Mesenchymal stem cell (in vitro differentiated cells and primary cell): ENCODE measurements around the gene RC3H1. TPM values are rescaled to one million over a fixed set of nuclear protein-coding genes. Genes with fewer than 3 reads are reported as not detected.

ENCODE experiments used
- DNase-seq: peaks from one replicate; pipeline ENCODE4 v3.0.0-alpha.2; 2013
- H2AFZ ChIP-seq: one replicate; pipeline ENCODE4 v1.6.1; 2013; ENCODE audit warnings: low read depth, mild to moderate bottlenecking, control low read depth, inconsistent platforms, low read length, moderate library complexity
- H2AK5ac ChIP-seq: 2 replicates; pipeline ENCODE4 v1.6.1; 2013; ENCODE audit warnings: low read length, moderate library complexity, mild to moderate bottlenecking, inconsistent platforms; ENCODE audit not compliant: severe bottlenecking
- H2BK120ac ChIP-seq: one replicate; pipeline ENCODE4 v1.6.1; 2013; ENCODE audit warnings: low read depth, mild to moderate bottlenecking, inconsistent platforms, low read length, moderate library complexity
- H2BK12ac ChIP-seq, 2 experiments: one replicate each; pipeline ENCODE4 v1.6.1; 2013; ENCODE audit warnings: inconsistent platforms in 2 of 2, low read length in 2 of 2, mild to moderate bottlenecking in 2 of 2, moderate library complexity in 2 of 2, control low read depth in 1 of 2
- H2BK15ac ChIP-seq: one replicate; pipeline ENCODE4 v1.6.1; 2013; ENCODE audit warnings: mild to moderate bottlenecking, low read depth, inconsistent platforms; ENCODE audit not compliant: poor library complexity, severe bottlenecking
- H2BK5ac ChIP-seq: 2 replicates; pipeline ENCODE4 v1.6.1; 2013; ENCODE audit warnings: low read depth, mild to moderate bottlenecking, low read length, control low read depth, inconsistent platforms; ENCODE audit not compliant: poor library complexity, severe bottlenecking
- H3K14ac ChIP-seq, 2 experiments: one replicate each; pipeline ENCODE4 v1.6.1; 2013; ENCODE audit warnings: inconsistent platforms in 2 of 2, low read length in 2 of 2, control low read depth in 1 of 2, mild to moderate bottlenecking in 1 of 2, moderate library complexity in 1 of 2
- H3K18ac ChIP-seq, 2 experiments: one replicate each; pipeline ENCODE4 v1.6.1; 2013; ENCODE audit warnings: inconsistent platforms in 2 of 2, low read length in 2 of 2, control low read depth in 1 of 2, low read depth in 1 of 2, mild to moderate bottlenecking in 1 of 2
- H3K23ac ChIP-seq, 2 experiments: one replicate each; pipeline ENCODE4 v1.6.1; 2013; ENCODE audit warnings: inconsistent platforms in 2 of 2, low read length in 2 of 2, mild to moderate bottlenecking in 2 of 2, moderate library complexity in 2 of 2, control low read depth in 1 of 2
- H3K27ac ChIP-seq: 2 replicates; pipeline ENCODE4 v1.5.1; 2013; ENCODE audit warnings: mild to moderate bottlenecking, moderate library complexity, low read length, control low read depth, inconsistent platforms; ENCODE audit not compliant: poor library complexity, severe bottlenecking
- H3K27me3 ChIP-seq, 2 experiments: 2 replicates each; pipeline versions ENCODE4 v1.6.1 to v1.7.0; 2013; ENCODE audit warnings: low read length in 2 of 2, mild to moderate bottlenecking in 2 of 2, moderate library complexity in 2 of 2, control low read depth in 1 of 2, inconsistent platforms in 1 of 2; ENCODE audit not compliant: control insufficient read depth in 1 of 2, insufficient read depth in 1 of 2
- H3K36me3 ChIP-seq, 2 experiments: 2 replicates each; pipeline versions ENCODE4 v1.6.1 to v1.7.0; 2013; ENCODE audit warnings: low read length in 2 of 2, control low read depth in 1 of 2, inconsistent platforms in 1 of 2, low read depth in 1 of 2, mild to moderate bottlenecking in 1 of 2; ENCODE audit not compliant: insufficient read depth in 2 of 2, control insufficient read depth in 1 of 2
- H3K4ac ChIP-seq, 2 experiments: one replicate each; pipeline ENCODE4 v1.6.1; 2013; ENCODE audit warnings: inconsistent platforms in 2 of 2, low read length in 2 of 2, mild to moderate bottlenecking in 2 of 2, moderate library complexity in 2 of 2, control low read depth in 1 of 2, low read depth in 1 of 2
- H3K4me1 ChIP-seq: 2 replicates; pipeline ENCODE4 v1.6.1; 2013; ENCODE audit warnings: low read depth, low read length, control low read depth; ENCODE audit not compliant: control insufficient read depth, insufficient read depth
- H3K4me2 ChIP-seq: 2 replicates; pipeline ENCODE4 v1.6.1; 2013; ENCODE audit warnings: low read length, mild to moderate bottlenecking, inconsistent platforms; ENCODE audit not compliant: poor library complexity, severe bottlenecking
- H3K4me3 ChIP-seq, 2 experiments: 2 replicates each; pipeline versions ENCODE4 v1.5.1 to v1.7.0; 2013; ENCODE audit warnings: low read length in 2 of 2, mild to moderate bottlenecking in 2 of 2, control low read depth in 1 of 2, low read depth in 1 of 2; ENCODE audit not compliant: insufficient read depth in 1 of 2
- H3K79me1 ChIP-seq: replicated peaks from 2 replicates; pipeline ENCODE4 v1.6.1; 2013; ENCODE audit warnings: mild to moderate bottlenecking, control low read depth, low read length, inconsistent platforms; ENCODE audit not compliant: poor library complexity, severe bottlenecking
- H3K9ac ChIP-seq: 2 replicates; pipeline ENCODE4 v1.7.0; 2013; ENCODE audit warnings: mild to moderate bottlenecking, low read length, moderate library complexity
- H3K9me3 ChIP-seq: 2 replicates; pipeline ENCODE4 v1.7.0; 2013; ENCODE audit warnings: mild to moderate bottlenecking, low read length; ENCODE audit not compliant: control insufficient read depth
- H4K8ac ChIP-seq: one replicate; pipeline ENCODE4 v1.6.1; 2013; ENCODE audit warnings: inconsistent platforms, mild to moderate bottlenecking, low read length, moderate library complexity
- H4K91ac ChIP-seq: one replicate; pipeline ENCODE4 v1.6.1; 2013; ENCODE audit warnings: mild to moderate bottlenecking, low read length, inconsistent platforms
- WGBS: methylation state at CpG from one replicate; pipeline ENCODE4 v1.1.7; 2013; ENCODE audit warnings: mixed read lengths; 5-methylcytosine and 5-hydroxymethylcytosine counted together
- polyA plus RNA-seq, 2 experiments: library from polyadenylated mRNA; stranded (reverse); fragments of 200-250 nt; gene quantifications; one replicate each; pipeline ENCODE4 v1.2.3, GENCODE V29; 2013

RC3H1 gene, protein sequence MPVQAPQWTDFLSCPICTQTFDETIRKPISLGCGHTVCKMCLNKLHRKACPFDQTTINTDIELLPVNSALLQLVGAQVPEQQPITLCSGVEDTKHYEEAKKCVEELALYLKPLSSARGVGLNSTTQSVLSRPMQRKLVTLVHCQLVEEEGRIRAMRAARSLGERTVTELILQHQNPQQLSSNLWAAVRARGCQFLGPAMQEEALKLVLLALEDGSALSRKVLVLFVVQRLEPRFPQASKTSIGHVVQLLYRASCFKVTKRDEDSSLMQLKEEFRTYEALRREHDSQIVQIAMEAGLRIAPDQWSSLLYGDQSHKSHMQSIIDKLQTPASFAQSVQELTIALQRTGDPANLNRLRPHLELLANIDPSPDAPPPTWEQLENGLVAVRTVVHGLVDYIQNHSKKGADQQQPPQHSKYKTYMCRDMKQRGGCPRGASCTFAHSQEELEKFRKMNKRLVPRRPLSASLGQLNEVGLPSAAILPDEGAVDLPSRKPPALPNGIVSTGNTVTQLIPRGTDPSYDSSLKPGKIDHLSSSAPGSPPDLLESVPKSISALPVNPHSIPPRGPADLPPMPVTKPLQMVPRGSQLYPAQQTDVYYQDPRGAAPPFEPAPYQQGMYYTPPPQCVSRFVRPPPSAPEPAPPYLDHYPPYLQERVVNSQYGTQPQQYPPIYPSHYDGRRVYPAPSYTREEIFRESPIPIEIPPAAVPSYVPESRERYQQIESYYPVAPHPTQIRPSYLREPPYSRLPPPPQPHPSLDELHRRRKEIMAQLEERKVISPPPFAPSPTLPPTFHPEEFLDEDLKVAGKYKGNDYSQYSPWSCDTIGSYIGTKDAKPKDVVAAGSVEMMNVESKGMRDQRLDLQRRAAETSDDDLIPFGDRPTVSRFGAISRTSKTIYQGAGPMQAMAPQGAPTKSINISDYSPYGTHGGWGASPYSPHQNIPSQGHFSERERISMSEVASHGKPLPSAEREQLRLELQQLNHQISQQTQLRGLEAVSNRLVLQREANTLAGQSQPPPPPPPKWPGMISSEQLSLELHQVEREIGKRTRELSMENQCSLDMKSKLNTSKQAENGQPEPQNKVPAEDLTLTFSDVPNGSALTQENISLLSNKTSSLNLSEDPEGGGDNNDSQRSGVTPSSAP
- 8.8 TPM for polyA plus RNA-seq (2013, experiment 1 of 2)
- polyA plus RNA-seq (2013, experiment 2 of 2) = 8.1 TPM

DNA sequence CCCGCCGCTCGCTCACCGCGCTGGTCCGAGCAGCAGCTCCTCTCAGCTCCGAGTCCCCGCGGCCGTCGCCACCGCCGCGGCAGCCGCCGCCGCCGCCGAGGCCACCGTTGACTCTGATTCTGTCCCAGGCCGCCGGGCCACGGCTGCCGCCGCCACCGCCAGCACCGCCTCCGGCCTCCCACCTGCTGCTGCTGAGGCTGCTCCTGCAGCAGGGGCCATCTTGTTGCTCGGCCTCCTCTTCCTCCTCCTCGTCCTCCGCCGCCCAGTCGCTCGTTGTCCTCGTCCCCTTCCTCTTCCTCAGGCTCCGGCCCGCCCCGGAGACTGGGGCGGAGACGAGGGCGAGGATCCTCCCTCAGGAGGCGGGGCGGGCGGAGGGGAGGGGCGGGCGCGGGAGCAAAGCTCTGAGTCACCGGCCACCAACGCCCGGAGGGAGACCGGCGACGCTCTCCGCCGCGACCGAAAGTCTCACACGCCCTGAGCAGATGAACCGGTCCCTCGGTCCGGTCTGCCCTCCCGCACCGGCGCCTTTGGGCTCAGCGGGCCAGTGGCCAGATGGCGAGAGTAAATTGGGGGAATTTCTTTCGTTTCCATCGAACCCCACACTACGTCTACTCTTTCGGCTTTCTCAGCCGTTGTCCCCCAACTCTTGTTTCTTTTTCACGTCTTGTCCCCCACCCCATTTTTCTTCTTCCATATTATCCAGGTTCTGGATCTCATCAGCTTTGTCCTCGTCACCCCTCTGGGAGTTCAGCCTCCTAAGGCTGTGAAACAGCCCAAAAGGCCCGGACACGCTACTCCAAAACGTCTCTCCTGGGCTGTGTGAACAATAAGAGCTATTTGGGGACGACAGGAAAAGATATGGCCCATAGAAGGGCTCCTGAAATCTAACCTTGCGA is at the start of gene RC3H1:
Gene RC3H1 (minus strand): TSS at position 278 of the 896 bp plus-strand sequence. CDS start 29,372 bp downstream, outside the sequence.
- 2% methylated on average over 65 of the region's 78 CpGs for WGBS
- Histone ChIP-seq H3K9ac (peak within 1 kb of the TSS; percentile 96), H3K23ac (peak within 1 kb of the TSS in 1 of 2 experiments; percentile 87)

GRCh38 chr1:174070614-174071013 is 48.5 kb upstream of the RC3H1 start:
- no peak overlapping the region for H2BK5ac ChIP-seq
- no peak overlapping the region for H2BK120ac ChIP-seq
- H3K9me3 ChIP-seq = no peaks in the 10 kb centered on the region
- no peaks in the 10 kb centered on the region for H3K4me1 ChIP-seq
- no peak overlapping the region for H2BK12ac ChIP-seq
- no peaks in the 10 kb centered on the region for H3K27me3 ChIP-seq
- H3K4ac ChIP-seq = no peak overlapping the region
- no peak overlapping the region for H2AFZ ChIP-seq
- H3K14ac ChIP-seq = no peak overlapping the region
- no CpG with 5 or more reads among the region's 1 CpG for WGBS
- no peak overlapping the region for H3K18ac ChIP-seq
- H2BK15ac ChIP-seq = no peak overlapping the region
- H3K23ac ChIP-seq = no peak overlapping the region
- no peak for DNase-seq
- H3K27ac ChIP-seq = no peak overlapping the region
- no peak overlapping the region for H4K8ac ChIP-seq
- no peak overlapping the region for H2AK5ac ChIP-seq
- no peak overlapping the region for H3K9ac ChIP-seq
- H3K4me3 ChIP-seq = no peak overlapping the region
- no peak overlapping the region for H3K4me2 ChIP-seq
- no peaks in the 10 kb centered on the region for H3K36me3 ChIP-seq
- H3K79me1 ChIP-seq = no peaks in the 10 kb centered on the region
- H4K91ac ChIP-seq = no peak overlapping the region

More for the DNA sequence above, at the start of gene RC3H1:
- no peaks in the 10 kb centered on the region for H3K79me1 ChIP-seq
- peak within 1 kb of the TSS; percentile 51 to 55 for H2BK12ac ChIP-seq
- H2BK5ac ChIP-seq = no peak within 1 kb of the TSS
- H3K4ac ChIP-seq = peak within 1 kb of the TSS; percentile 92 to 97
- peak; percentile 90 for DNase-seq
- peak within 1 kb of the TSS; percentile 95 for H2BK15ac ChIP-seq
- peak within 1 kb of the TSS; percentile 95 for H4K8ac ChIP-seq
- no peaks in the 10 kb centered on the region for H3K36me3 ChIP-seq
- no peaks in the 10 kb centered on the region for H3K27me3 ChIP-seq
- H3K27ac ChIP-seq = peak within 1 kb of the TSS; percentile 50
- H3K4me3 ChIP-seq = peak within 1 kb of the TSS; percentile 93 to 94
- H2AFZ ChIP-seq = peak within 1 kb of the TSS; percentile 89
- H4K91ac ChIP-seq = peak within 1 kb of the TSS; percentile 77
- peak within 1 kb of the TSS in 1 of 2 experiments; percentile 68 for H3K14ac ChIP-seq
- peak within 1 kb of the TSS; percentile 85 for H3K4me2 ChIP-seq
- no peaks in the 10 kb centered on the region for H3K9me3 ChIP-seq
- H2AK5ac ChIP-seq = peak within 1 kb of the TSS; percentile 43
- H3K4me1 ChIP-seq = peaks cover 3% of the 10 kb centered on the region
- peak within 1 kb of the TSS; percentile 73 for H2BK120ac ChIP-seq
- H3K18ac ChIP-seq = peak within 1 kb of the TSS; percentile 96 to 98

DNA sequence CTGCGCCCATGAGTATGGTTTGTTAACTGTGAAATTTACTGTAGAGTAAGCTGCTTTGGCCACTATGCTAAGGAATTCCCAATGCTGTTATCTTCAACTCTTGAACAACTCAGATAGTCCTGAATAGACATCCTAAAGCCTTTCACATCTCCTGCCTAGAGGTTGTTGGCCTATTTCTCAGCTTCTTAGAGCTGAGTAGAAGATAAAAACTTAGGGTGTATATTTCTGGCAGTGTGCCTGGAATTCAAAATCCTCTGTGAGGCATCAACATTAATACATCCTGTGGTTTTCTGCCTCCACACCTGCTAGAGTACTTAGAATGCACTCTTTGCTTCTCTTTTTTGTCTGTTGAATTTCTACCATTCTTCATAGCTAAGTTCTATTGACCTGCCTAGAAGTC is 45.8 kb upstream of the RC3H1 start:
- H2BK120ac ChIP-seq = no peak overlapping the region
- no peak overlapping the region for H3K23ac ChIP-seq
- 100% methylated on average over 1 of the region's 1 CpG for WGBS
- no peaks in the 10 kb centered on the region for H3K9me3 ChIP-seq
- H2AK5ac ChIP-seq = no peak overlapping the region
- H3K27me3 ChIP-seq = no peaks in the 10 kb centered on the region
- no peak overlapping the region for H3K4ac ChIP-seq
- no peaks in the 10 kb centered on the region for H3K79me1 ChIP-seq
- no peak overlapping the region for H3K9ac ChIP-seq
- H3K4me3 ChIP-seq = no peak overlapping the region
- no peaks in the 10 kb centered on the region for H3K36me3 ChIP-seq
- H2BK5ac ChIP-seq = no peak overlapping the region
- H3K18ac ChIP-seq = no peak overlapping the region
- DNase-seq = no peak
- H3K4me1 ChIP-seq = no peaks in the 10 kb centered on the region
- no peak overlapping the region for H2AFZ ChIP-seq
- H3K4me2 ChIP-seq = no peak overlapping the region
- no peak overlapping the region for H3K14ac ChIP-seq
- H4K8ac ChIP-seq = no peak overlapping the region
- no peak overlapping the region for H4K91ac ChIP-seq
- no peak overlapping the region for H2BK15ac ChIP-seq
- no peak overlapping the region for H3K27ac ChIP-seq
- no peak overlapping the region for H2BK12ac ChIP-seq
